Measurements from ENCODE around the gene POLR3K.

DNA sequence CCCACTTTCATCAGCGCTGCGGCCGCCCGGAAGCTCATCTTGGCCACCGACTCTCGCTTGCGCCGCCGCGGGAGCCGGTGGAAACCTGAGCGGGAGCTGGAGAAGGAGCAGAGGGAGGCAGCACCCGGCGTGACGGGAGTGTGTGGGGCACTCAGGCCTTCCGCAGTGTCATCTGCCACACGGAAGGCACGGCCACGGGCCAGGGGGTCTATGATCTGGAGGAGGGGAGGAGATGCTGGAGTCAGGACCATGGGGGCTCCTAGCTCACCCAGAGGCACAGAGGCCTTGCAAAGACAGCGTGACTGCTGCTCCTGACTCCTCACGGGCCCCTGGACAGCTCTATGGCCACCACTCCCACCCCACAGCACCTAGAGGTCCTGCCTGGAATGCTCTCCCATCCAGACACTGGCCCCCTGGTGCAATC lies 9.6 kb upstream of the POLR3K start:
- TF ChIP-seq EP300 (IDR thresholded peaks at IDR 0.05): no peak
- TF ChIP-seq, protein P1, sequence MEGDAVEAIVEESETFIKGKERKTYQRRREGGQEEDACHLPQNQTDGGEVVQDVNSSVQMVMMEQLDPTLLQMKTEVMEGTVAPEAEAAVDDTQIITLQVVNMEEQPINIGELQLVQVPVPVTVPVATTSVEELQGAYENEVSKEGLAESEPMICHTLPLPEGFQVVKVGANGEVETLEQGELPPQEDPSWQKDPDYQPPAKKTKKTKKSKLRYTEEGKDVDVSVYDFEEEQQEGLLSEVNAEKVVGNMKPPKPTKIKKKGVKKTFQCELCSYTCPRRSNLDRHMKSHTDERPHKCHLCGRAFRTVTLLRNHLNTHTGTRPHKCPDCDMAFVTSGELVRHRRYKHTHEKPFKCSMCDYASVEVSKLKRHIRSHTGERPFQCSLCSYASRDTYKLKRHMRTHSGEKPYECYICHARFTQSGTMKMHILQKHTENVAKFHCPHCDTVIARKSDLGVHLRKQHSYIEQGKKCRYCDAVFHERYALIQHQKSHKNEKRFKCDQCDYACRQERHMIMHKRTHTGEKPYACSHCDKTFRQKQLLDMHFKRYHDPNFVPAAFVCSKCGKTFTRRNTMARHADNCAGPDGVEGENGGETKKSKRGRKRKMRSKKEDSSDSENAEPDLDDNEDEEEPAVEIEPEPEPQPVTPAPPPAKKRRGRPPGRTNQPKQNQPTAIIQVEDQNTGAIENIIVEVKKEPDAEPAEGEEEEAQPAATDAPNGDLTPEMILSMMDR (IDR thresholded peaks at IDR 0.05): no peak
- no peak for TF ChIP-seq POLR2A (IDR thresholded peaks at IDR 0.05)
- no peak for TF ChIP-seq POLR2AphosphoS5 (IDR thresholded peaks at IDR 0.05)

Measured in suprapubic skin (tissue), 4 donors.